RWPE1 (cell line): ENCODE data around the gene SURF1.
"Not testable (repeated sequence)": the region's sequence is repeated elsewhere in the genome, so short reads cannot be mapped to it uniquely, and the experiment has no call there.

Experiments used
- CTCF ChIA-PET: fragments of 350-600 bp; sonication (Branson Sonifier 250); formaldehyde crosslinking; extraction: SDS; loops from one replicate; lab custom pipeline; 2021; lab: Yijun Ruan, JAX
- POLR2A ChIA-PET: fragments of 400-600 bp; formaldehyde crosslinking; extraction: SDS; loops from one replicate; lab custom pipeline; 2020; ENCODE audit warnings: antibody characterized with exemption; ENCODE audit not compliant: low non-redundant PET; lab: Yijun Ruan, JAX
- DNase-seq: peaks from one replicate; pipeline ENCODE4 v3.0.0; 2012; ENCODE audit warnings: low spot score
- H3K27ac ChIP-seq: fragments of 450-650 bp; 2 replicates; pipeline ENCODE4 v1.5.1; 2017
- CTCF ChIP-seq: fragments of 450-650 bp; conservative IDR thresholded peaks from 2 replicates; pipeline ENCODE4 v1.5.1; 2017; ENCODE audit warnings: low read depth, mild to moderate bottlenecking

The SURF1 gene

GRCh38 chr9:133333011-133333410, 23.3 kb downstream of the SURF1 start:
- DNase-seq, result no peak
- POLR2A ChIA-PET, result interaction anchor here (0.6 kb wide), 1 partner anchor 22 kb away, joined by 8 read pairs; no protein-coding TSS in a partner anchor
- peak overlapping the region; percentile 23 for H3K27ac ChIP-seq
- CTCF ChIA-PET, result no interaction called here
- TF ChIP-seq CTCF, result no peak

GRCh38 chr9:133332381-133332730, 23.9 kb downstream of the SURF1 start:
- ChIA-PET POLR2A (no interaction called here), CTCF (no interaction called here)
- no peak for TF ChIP-seq CTCF
- no peak overlapping the region for H3K27ac ChIP-seq
- DNase-seq, result no peak

GRCh38 chr9:133331641-133332380, 24.5 kb downstream of the SURF1 start:
- CTCF ChIA-PET, result no interaction called here
- peak overlapping the region; percentile 13 for H3K27ac ChIP-seq
- DNase-seq, result no peak
- TF ChIP-seq CTCF, result no peak
- POLR2A ChIA-PET, result interaction anchor here (0.5 kb wide), 1 partner anchor 17 kb away, joined by 3 read pairs; no protein-coding TSS in a partner anchor

- POLR2A ChIA-PET, result interaction anchor here (0.5 kb wide), 1 partner anchor 18 kb away, joined by 3 read pairs; no protein-coding TSS in a partner anchor
Measured at GRCh38 chr9:133331221-133331620, 25.1 kb downstream of the SURF1 start.

GRCh38 chr9:133329306-133330156, 26.8 kb downstream of the SURF1 start:
- DNase-seq, result peak; percentile 47
- H3K27ac ChIP-seq, POLR2A ChIA-PET: not testable (repeated sequence)
- peak; percentile 91 for TF ChIP-seq CTCF
- CTCF ChIA-PET, result interaction anchor here (0.6 to 2.5 kb wide), 13 partner anchors 10 to 966 kb away, joined by 3 to 45 read pairs (median 4); partner anchors contain the start of gene WDR5

More at GRCh38 chr9:133331221-133331620, 25.1 kb downstream of the SURF1 start:
- no peak for TF ChIP-seq CTCF
- no peak for DNase-seq
- CTCF ChIA-PET, result interaction anchor here (2.3 to 2.5 kb wide), 2 partner anchors 92 to 144 kb away, joined by 8 to 45 read pairs; no protein-coding TSS in a partner anchor
- H3K27ac ChIP-seq, result peak overlapping the region; percentile 13

GRCh38 chr9:133327834-133328484, 28.3 kb downstream of the SURF1 start:
- POLR2A ChIA-PET, result no interaction called here
- TF ChIP-seq CTCF, result no peak
- CTCF ChIA-PET, result interaction anchor here (0.6 to 1.1 kb wide), 3 partner anchors 142 to 234 kb away, joined by 4 to 5 read pairs (median 5); no protein-coding TSS in a partner anchor
- DNase-seq, result no peak
- no peak overlapping the region for H3K27ac ChIP-seq

- CTCF ChIA-PET, POLR2A ChIA-PET, DNase-seq, H3K27ac ChIP-seq: not testable (repeated sequence)
Measured at GRCh38 chr9:133327021-133327420, 29.3 kb downstream of the SURF1 start.
